WTC11 (cell line): ENCODE results near the gene MT2A. TPM values are rescaled to one million over a fixed set of nuclear protein-coding genes. Genes with fewer than 3 reads are reported as not detected.

Experiments
- ATAC-seq: fragments of 200-7000 bp; cut with Tn5 transposase; 2 replicates; pipeline ENCODE4 v1.10.0; 2021; ENCODE audit warnings: mild to moderate bottlenecking, moderate library complexity
- CTCF ChIA-PET: fragments of 300-600 bp; sonication (Branson Sonifier 250); formaldehyde crosslinking; loops from one replicate; lab custom pipeline; 2021; ENCODE audit warnings: antibody characterized with exemption; lab: Charles Lee
- POLR2A ChIA-PET: fragments of 350-600 bp; sonication (Branson Sonifier 250); formaldehyde crosslinking; loops from one replicate; lab custom pipeline; 2021; ENCODE audit warnings: antibody characterized with exemption; lab: Charles Lee
- DNase-seq: peaks from one replicate; pipeline ENCODE4 v3.0.0; 2021; ENCODE audit warnings: low spot score
- H3K27ac Mint-ChIP-seq: 2 replicates; pipeline ENCODE4 v1.8.0; 2021; ENCODE audit warnings: mixed read lengths
- H3K27me3 Mint-ChIP-seq: 2 replicates; pipeline ENCODE4 v1.8.0; 2021; ENCODE audit warnings: low read depth, mild to moderate bottlenecking, moderate library complexity, mixed read lengths
- H3K36me3 Mint-ChIP-seq: 2 replicates; pipeline ENCODE4 v1.8.0; 2021; ENCODE audit warnings: mixed read lengths
- H3K4me1 Mint-ChIP-seq: 2 replicates; pipeline ENCODE4 v1.8.0; 2022; ENCODE audit warnings: mixed read lengths
- H3K4me3 Mint-ChIP-seq: 2 replicates; pipeline ENCODE4 v1.8.0; 2021; ENCODE audit warnings: mild to moderate bottlenecking, moderate library complexity, mixed read lengths
- H3K9me3 Mint-ChIP-seq: 2 replicates; pipeline ENCODE4 v1.8.0; 2021; ENCODE audit warnings: mixed read lengths
- CREB1 ChIP-seq: sonication (generic); formaldehyde crosslinking; IDR thresholded peaks from 2 replicates; pipeline ENCODE4 v1.8.0; 2023; ENCODE audit warnings: mild to moderate bottlenecking, missing genetic modification reagents
- CREM ChIP-seq: sonication (generic); formaldehyde crosslinking; IDR thresholded peaks from 2 replicates; pipeline ENCODE4 v1.8.1; 2022; ENCODE audit warnings: mild to moderate bottlenecking, missing genetic modification reagents, moderate library complexity
- FOXP1 ChIP-seq: sonication (generic); formaldehyde crosslinking; IDR thresholded peaks from 2 replicates; pipeline ENCODE4 v1.8.0; 2022; ENCODE audit warnings: missing genetic modification reagents, mild to moderate bottlenecking, moderate library complexity, borderline replicate concordance
- HMGXB4 ChIP-seq: sonication (generic); formaldehyde crosslinking; IDR thresholded peaks from 2 replicates; pipeline ENCODE4 v1.8.1; 2023; ENCODE audit warnings: mild to moderate bottlenecking, moderate library complexity, missing genetic modification reagents
- JAZF1 ChIP-seq: fragments of 250-450 bp; sonication (Bioruptor Pico); IDR thresholded peaks from 2 replicates; pipeline ENCODE4 v1.9.0; 2021; ENCODE audit warnings: moderate library complexity, mild to moderate bottlenecking, inconsistent platforms
- PREB ChIP-seq: sonication (generic); formaldehyde crosslinking; IDR thresholded peaks from 2 replicates; pipeline ENCODE4 v1.8.1; 2022; ENCODE audit warnings: mild to moderate bottlenecking, missing genetic modification reagents, moderate library complexity, borderline replicate concordance
- SMAD3 ChIP-seq: sonication (generic); formaldehyde crosslinking; IDR thresholded peaks from 2 replicates; pipeline ENCODE4 v1.8.0; 2022; ENCODE audit warnings: missing genetic modification reagents, mild to moderate bottlenecking, borderline replicate concordance
- SMAD4 ChIP-seq: sonication (generic); formaldehyde crosslinking; IDR thresholded peaks from 2 replicates; pipeline ENCODE4 v1.8.0; 2022; ENCODE audit warnings: mild to moderate bottlenecking, missing genetic modification reagents
- SP1 ChIP-seq: sonication (generic); formaldehyde crosslinking; conservative IDR thresholded peaks from 2 replicates; pipeline ENCODE4 v1.8.1; 2022; ENCODE audit warnings: missing genetic modification reagents
- USF2 ChIP-seq: sonication (generic); formaldehyde crosslinking; IDR thresholded peaks from 2 replicates; pipeline ENCODE4 v1.8.1; 2023; ENCODE audit warnings: mild to moderate bottlenecking, missing genetic modification reagents, moderate library complexity
- ZMAT4 ChIP-seq: fragments of 250-450 bp; sonication (Bioruptor Pico); IDR thresholded peaks from 2 replicates; pipeline ENCODE4 v1.9.0; 2021; ENCODE audit warnings: mild to moderate bottlenecking
- ZNF138 ChIP-seq: sonication (generic); formaldehyde crosslinking; conservative IDR thresholded peaks from 2 replicates; pipeline ENCODE4 v1.8.1; 2022; ENCODE audit warnings: mild to moderate bottlenecking, moderate library complexity, missing genetic modification reagents
- ZNF317 ChIP-seq: sonication (generic); formaldehyde crosslinking; IDR thresholded peaks from 2 replicates; pipeline ENCODE4 v1.8.1; 2023; ENCODE audit warnings: low read depth, mild to moderate bottlenecking, moderate library complexity, missing genetic modification reagents, borderline replicate concordance
- total RNA-seq: library from RNA; stranded (reverse); gene quantifications from 3 replicates; pipeline ENCODE4 v1.2.3, GENCODE V29; 2021
- TF ChIP-seq, protein P1 (sequence below): sonication (generic); formaldehyde crosslinking; IDR thresholded peaks from 2 replicates; pipeline ENCODE4 v1.8.1; 2022; ENCODE audit warnings: low read depth, missing genetic modification reagents, borderline replicate concordance
- TF ChIP-seq, protein P2 (sequence below): sonication (generic); formaldehyde crosslinking; IDR thresholded peaks from 2 replicates; pipeline ENCODE4 v1.8.1; 2023; ENCODE audit warnings: mild to moderate bottlenecking, missing genetic modification reagents, borderline replicate concordance
- TF ChIP-seq, protein P3 (sequence below): sonication (generic); formaldehyde crosslinking; IDR thresholded peaks from 2 replicates; pipeline ENCODE4 v1.8.0; 2022; ENCODE audit warnings: mild to moderate bottlenecking, missing genetic modification reagents
- TF ChIP-seq, protein P4 (sequence below): sonication (generic); formaldehyde crosslinking; IDR thresholded peaks from 2 replicates; pipeline ENCODE4 v1.8.0; 2023; ENCODE audit warnings: missing genetic modification reagents, mild to moderate bottlenecking, borderline replicate concordance

The MT2A gene
- total RNA-seq, 1 experiment from 2014 or later: 139 TPM

GRCh38 chr16:56623637-56624036 lies 15.3 kb downstream of the MT2A start (continued):
- no peak for TF ChIP-seq SP1
- TF ChIP-seq, protein P1, sequence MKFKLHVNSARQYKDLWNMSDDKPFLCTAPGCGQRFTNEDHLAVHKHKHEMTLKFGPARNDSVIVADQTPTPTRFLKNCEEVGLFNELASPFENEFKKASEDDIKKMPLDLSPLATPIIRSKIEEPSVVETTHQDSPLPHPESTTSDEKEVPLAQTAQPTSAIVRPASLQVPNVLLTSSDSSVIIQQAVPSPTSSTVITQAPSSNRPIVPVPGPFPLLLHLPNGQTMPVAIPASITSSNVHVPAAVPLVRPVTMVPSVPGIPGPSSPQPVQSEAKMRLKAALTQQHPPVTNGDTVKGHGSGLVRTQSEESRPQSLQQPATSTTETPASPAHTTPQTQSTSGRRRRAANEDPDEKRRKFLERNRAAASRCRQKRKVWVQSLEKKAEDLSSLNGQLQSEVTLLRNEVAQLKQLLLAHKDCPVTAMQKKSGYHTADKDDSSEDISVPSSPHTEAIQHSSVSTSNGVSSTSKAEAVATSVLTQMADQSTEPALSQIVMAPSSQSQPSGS: no peak
- no peak for TF ChIP-seq SMAD4 (CRISPR knock-in tag)

GRCh38 chr16:56625140-56625942 lies 17.0 kb downstream of the MT2A start, which contains the start of gene MT1E:
Gene MT1E (plus strand): TSS chr16:56625781. CDS start chr16:56625852, 71 bp downstream.
- Mint-ChIP-seq H3K4me3 (peak within 1 kb of the TSS; percentile 77), H3K27ac (no peak within 1 kb of the TSS), H3K9me3 (peaks cover 8% of the 10 kb centered on the region; the same call in 1 of the 2 replicates), H3K27me3 (peaks cover 98% of the 10 kb centered on the region), H3K36me3 (peaks cover 2% of the 10 kb centered on the region; the same call in 1 of the 2 replicates), H3K4me1 (peaks cover 49% of the 10 kb centered on the region)
- DNase-seq (peak; percentile 67), ATAC-seq (peak; percentile 77)
- ChIA-PET POLR2A (interaction anchor here (0.6 to 4.9 kb wide), 19 partner anchors 8 to 78 kb away, joined by 3 to 68 read pairs (median 4); partner anchors contain the start of genes MT1A, MT1F, MT1G and MT1H), CTCF (interaction anchor here (0.7 to 2.4 kb wide), 7 partner anchors 7 to 76 kb away, joined by 3 to 8 read pairs (median 6); partner anchors contain the start of gene MT2A)
- TF ChIP-seq USF2 (CRISPR knock-in tag): no peak
- TF ChIP-seq CREB1 (CRISPR knock-in tag): no peak
- TF ChIP-seq ZNF138: no peak
- no peak for TF ChIP-seq JAZF1
- no peak for TF ChIP-seq CREM
- 0 out of 2 replicates have a peak, but pooled peaks have one; percentile 14 for TF ChIP-seq ZNF317 (CRISPR knock-in tag)
- TF ChIP-seq, protein P2, sequence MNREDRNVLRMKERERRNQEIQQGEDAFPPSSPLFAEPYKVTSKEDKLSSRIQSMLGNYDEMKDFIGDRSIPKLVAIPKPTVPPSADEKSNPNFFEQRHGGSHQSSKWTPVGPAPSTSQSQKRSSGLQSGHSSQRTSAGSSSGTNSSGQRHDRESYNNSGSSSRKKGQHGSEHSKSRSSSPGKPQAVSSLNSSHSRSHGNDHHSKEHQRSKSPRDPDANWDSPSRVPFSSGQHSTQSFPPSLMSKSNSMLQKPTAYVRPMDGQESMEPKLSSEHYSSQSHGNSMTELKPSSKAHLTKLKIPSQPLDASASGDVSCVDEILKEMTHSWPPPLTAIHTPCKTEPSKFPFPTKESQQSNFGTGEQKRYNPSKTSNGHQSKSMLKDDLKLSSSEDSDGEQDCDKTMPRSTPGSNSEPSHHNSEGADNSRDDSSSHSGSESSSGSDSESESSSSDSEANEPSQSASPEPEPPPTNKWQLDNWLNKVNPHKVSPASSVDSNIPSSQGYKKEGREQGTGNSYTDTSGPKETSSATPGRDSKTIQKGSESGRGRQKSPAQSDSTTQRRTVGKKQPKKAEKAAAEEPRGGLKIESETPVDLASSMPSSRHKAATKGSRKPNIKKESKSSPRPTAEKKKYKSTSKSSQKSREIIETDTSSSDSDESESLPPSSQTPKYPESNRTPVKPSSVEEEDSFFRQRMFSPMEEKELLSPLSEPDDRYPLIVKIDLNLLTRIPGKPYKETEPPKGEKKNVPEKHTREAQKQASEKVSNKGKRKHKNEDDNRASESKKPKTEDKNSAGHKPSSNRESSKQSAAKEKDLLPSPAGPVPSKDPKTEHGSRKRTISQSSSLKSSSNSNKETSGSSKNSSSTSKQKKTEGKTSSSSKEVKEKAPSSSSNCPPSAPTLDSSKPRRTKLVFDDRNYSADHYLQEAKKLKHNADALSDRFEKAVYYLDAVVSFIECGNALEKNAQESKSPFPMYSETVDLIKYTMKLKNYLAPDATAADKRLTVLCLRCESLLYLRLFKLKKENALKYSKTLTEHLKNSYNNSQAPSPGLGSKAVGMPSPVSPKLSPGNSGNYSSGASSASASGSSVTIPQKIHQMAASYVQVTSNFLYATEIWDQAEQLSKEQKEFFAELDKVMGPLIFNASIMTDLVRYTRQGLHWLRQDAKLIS (CRISPR knock-in tag): no peak
- TF ChIP-seq FOXP1 (CRISPR knock-in tag): 0 out of 2 replicates have a peak, but pooled peaks have one; percentile 67
- peak; percentile 69 for TF ChIP-seq HMGXB4 (CRISPR knock-in tag)
- TF ChIP-seq, protein P3, sequence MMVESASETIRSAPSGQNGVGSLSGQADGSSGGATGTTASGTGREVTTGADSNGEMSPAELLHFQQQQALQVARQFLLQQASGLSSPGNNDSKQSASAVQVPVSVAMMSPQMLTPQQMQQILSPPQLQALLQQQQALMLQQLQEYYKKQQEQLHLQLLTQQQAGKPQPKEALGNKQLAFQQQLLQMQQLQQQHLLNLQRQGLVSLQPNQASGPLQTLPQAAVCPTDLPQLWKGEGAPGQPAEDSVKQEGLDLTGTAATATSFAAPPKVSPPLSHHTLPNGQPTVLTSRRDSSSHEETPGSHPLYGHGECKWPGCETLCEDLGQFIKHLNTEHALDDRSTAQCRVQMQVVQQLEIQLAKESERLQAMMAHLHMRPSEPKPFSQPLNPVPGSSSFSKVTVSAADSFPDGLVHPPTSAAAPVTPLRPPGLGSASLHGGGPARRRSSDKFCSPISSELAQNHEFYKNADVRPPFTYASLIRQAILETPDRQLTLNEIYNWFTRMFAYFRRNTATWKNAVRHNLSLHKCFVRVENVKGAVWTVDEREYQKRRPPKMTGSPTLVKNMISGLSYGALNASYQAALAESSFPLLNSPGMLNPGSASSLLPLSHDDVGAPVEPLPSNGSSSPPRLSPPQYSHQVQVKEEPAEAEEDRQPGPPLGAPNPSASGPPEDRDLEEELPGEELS (CRISPR knock-in tag): no peak
- TF ChIP-seq SMAD3 (CRISPR knock-in tag): no peak
- TF ChIP-seq, protein P4, sequence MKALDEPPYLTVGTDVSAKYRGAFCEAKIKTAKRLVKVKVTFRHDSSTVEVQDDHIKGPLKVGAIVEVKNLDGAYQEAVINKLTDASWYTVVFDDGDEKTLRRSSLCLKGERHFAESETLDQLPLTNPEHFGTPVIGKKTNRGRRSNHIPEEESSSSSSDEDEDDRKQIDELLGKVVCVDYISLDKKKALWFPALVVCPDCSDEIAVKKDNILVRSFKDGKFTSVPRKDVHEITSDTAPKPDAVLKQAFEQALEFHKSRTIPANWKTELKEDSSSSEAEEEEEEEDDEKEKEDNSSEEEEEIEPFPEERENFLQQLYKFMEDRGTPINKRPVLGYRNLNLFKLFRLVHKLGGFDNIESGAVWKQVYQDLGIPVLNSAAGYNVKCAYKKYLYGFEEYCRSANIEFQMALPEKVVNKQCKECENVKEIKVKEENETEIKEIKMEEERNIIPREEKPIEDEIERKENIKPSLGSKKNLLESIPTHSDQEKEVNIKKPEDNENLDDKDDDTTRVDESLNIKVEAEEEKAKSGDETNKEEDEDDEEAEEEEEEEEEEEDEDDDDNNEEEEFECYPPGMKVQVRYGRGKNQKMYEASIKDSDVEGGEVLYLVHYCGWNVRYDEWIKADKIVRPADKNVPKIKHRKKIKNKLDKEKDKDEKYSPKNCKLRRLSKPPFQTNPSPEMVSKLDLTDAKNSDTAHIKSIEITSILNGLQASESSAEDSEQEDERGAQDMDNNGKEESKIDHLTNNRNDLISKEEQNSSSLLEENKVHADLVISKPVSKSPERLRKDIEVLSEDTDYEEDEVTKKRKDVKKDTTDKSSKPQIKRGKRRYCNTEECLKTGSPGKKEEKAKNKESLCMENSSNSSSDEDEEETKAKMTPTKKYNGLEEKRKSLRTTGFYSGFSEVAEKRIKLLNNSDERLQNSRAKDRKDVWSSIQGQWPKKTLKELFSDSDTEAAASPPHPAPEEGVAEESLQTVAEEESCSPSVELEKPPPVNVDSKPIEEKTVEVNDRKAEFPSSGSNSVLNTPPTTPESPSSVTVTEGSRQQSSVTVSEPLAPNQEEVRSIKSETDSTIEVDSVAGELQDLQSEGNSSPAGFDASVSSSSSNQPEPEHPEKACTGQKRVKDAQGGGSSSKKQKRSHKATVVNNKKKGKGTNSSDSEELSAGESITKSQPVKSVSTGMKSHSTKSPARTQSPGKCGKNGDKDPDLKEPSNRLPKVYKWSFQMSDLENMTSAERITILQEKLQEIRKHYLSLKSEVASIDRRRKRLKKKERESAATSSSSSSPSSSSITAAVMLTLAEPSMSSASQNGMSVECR: no peak
- TF ChIP-seq ZMAT4: no peak
- peak; percentile 59; the same call in 1 of the 2 replicates for TF ChIP-seq PREB (CRISPR knock-in tag)
